Left ventricle myocardium inferior (tissue), 1 donor: ENCODE results near the gene FBN1. TPM values are rescaled to one million over a fixed set of nuclear protein-coding genes. Genes with fewer than 3 reads are reported as not detected.
A peak's percentile ranks its signal among the peaks of the same experiment; 100 is the strongest.

Source experiments
- DNase-seq: peaks from one replicate; pipeline ENCODE4 v3.0.0-alpha.2; 2020
- H3K27ac ChIP-seq: fragments of 200-600 bp; replicated peaks from 2 replicates; pipeline ENCODE4 v1.8.0; 2021
- H3K27me3 ChIP-seq: fragments of 200-600 bp; 2 replicates; pipeline ENCODE4 v1.8.0; 2021; ENCODE audit warnings: low read depth
- H3K36me3 ChIP-seq: fragments of 200-600 bp; 2 replicates; pipeline ENCODE4 v1.8.0; 2021
- H3K4me1 ChIP-seq: fragments of 200-600 bp; 2 replicates; pipeline ENCODE4 v1.8.0; 2021
- H3K4me3 ChIP-seq: fragments of 200-600 bp; 2 replicates; pipeline ENCODE4 v1.8.0; 2021; ENCODE audit warnings: mild to moderate bottlenecking, moderate library complexity
- H3K9me3 ChIP-seq: fragments of 200-600 bp; replicated peaks from 2 replicates; pipeline ENCODE4 v1.8.0; 2021
- intact Hi-C: fragments of 100-400 bp; cut with micrococcal nuclease; formaldehyde crosslinking; loops from one replicate; pipeline ENCODE4 v1.11.0; 2022
- long read RNA-seq: library from polyadenylated mRNA; unstranded; transcript quantifications from one replicate; pipeline ENCODE4 v2.0.0, GENCODE V29; 2021
- total RNA-seq: library from RNA; stranded (reverse); fragmentation: NEBNext Ultra II Directional; extraction: Animal tissue kit (Norgen Biotek cat#: 25700); gene quantifications from one replicate; pipeline ENCODE4 v1.2.1, GENCODE V29; 2021
- TF ChIP-seq, protein P1 (sequence below): fragments of 200-600 bp; IDR thresholded peaks from 2 replicates; pipeline ENCODE4 v1.8.0; 2021; ENCODE audit warnings: antibody characterized with exemption, mild to moderate bottlenecking, borderline replicate concordance
- donor health status: DM: no; HTN: yes; CAD: no; lungs with severe emphysema.

The FBN1 gene
- 45.5 TPM for total RNA-seq
- long read RNA-seq, full-length matches to known transcripts = 2 of 16 reads
- long read RNA-seq, partial matches to known transcripts = 13 of 16 reads
- long read RNA-seq, other reads (novel, unspliced or antisense) = 1 of 16 reads

DNA sequence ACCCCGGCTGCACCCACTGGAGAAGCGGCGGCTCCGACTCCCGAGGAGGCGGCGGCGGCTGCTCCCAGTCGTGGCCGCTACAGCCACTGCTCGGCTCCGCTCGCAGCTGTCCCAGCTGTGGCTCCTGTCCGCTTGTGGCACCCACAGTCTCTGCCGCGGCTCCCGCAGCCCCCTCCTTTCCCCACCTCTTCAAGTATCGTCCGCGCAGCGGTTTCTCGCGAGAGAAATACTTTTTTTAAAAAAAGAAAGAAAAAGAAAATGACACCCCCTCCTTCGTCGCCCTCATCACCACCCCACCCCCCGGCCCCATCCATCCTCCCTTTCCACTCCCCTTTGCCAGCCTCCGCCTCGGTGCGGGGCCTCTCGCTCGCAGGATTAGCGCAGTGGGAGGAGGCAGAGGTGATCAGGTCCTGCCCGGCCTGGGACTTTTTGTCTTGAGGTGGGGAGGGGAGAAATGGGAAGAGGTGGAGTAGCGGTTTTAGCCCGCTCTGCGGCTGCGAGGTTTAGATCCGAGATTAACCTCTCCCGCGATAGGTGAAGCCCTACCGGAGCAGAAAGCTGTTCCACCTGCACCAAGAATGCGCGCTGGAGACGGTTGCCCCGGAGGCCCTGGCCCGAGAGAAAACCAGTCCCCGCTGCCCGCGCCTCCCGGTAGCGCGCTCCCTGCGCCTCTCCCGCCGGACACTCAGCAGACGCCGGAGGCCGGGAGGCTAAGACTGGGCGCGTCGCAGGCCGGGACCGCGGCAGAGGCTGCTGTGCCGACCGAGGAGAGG is at the start of gene FBN1:
Gene FBN1, minus strand, starts transcription at position 152 of the 773 bp plus-strand sequence. CDS start 940 bp downstream, outside the sequence.
- Histone ChIP-seq H3K4me3 (peak within 1 kb of the TSS; percentile 97), H3K27ac (peak within 1 kb of the TSS; percentile 92), H3K27me3 (peaks cover 29% of the 10 kb centered on the region), H3K9me3 (no peaks in the 10 kb centered on the region), H3K36me3 (no peaks in the 10 kb centered on the region), H3K4me1 (peaks cover 60% of the 10 kb centered on the region)
- TF ChIP-seq, protein P1, sequence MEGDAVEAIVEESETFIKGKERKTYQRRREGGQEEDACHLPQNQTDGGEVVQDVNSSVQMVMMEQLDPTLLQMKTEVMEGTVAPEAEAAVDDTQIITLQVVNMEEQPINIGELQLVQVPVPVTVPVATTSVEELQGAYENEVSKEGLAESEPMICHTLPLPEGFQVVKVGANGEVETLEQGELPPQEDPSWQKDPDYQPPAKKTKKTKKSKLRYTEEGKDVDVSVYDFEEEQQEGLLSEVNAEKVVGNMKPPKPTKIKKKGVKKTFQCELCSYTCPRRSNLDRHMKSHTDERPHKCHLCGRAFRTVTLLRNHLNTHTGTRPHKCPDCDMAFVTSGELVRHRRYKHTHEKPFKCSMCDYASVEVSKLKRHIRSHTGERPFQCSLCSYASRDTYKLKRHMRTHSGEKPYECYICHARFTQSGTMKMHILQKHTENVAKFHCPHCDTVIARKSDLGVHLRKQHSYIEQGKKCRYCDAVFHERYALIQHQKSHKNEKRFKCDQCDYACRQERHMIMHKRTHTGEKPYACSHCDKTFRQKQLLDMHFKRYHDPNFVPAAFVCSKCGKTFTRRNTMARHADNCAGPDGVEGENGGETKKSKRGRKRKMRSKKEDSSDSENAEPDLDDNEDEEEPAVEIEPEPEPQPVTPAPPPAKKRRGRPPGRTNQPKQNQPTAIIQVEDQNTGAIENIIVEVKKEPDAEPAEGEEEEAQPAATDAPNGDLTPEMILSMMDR = no peak
- peak; percentile 71 for DNase-seq
- intact Hi-C loops = loop anchor here (10.0 kb wide), 1 partner anchor 111 kb away; no protein-coding TSS in a partner anchor

DNA sequence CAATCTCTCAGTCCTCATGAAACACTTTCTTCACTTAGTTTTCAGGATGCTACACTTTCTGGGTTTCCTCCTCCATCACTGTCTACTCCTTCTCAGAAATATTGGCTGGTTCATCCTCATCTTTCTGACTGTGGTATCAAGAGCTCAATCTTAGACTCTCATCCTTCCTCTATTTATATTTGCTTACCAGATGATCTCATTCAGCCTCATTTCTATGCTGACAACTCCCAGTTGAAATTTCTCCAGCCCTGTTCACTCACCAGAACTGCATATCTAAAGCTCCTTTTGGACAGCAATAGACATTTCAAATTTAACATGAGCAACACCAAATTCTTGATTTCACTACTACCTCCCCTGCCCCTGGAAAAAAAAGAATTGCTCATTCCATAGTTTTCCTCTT is 48.0 kb upstream of the FBN1 start:
- intact Hi-C loops = no loop called here

DNA sequence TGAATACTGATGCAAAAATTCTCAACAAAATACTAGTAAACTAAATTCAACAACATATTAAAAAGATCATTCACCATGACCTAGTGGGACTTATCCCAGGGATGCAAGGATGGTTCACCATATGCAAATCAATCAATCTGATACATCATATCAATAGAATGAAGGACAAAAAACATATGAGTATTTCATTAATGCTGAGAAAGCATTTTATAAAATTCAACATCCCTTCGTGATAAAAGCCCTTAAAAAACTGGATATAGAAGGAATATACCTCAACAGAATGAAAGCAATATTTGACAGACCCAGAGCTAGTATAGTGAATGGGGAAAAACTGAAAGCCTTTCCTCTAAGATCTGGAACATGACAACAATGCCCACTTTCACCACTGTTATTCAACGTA is 43.0 kb upstream of the FBN1 start:
- TF ChIP-seq, protein P1 = no peak
- Histone ChIP-seq H3K36me3 (no peaks in the 10 kb centered on the region), H3K4me3 (no peak overlapping the region), H3K27me3 (no peaks in the 10 kb centered on the region), H3K27ac (no peak overlapping the region), H3K9me3 (peaks cover 27% of the 10 kb centered on the region), H3K4me1 (no peaks in the 10 kb centered on the region)
- DNase-seq = no peak
- intact Hi-C loops = no loop called here

More for the DNA sequence above, 48.0 kb upstream of the FBN1 start:
- Histone ChIP-seq H3K27ac (peak overlapping the region; percentile 24), H3K4me3 (no peak overlapping the region), H3K9me3 (peaks cover 11% of the 10 kb centered on the region), H3K36me3 (no peaks in the 10 kb centered on the region), H3K27me3 (no peaks in the 10 kb centered on the region), H3K4me1 (no peaks in the 10 kb centered on the region)
- TF ChIP-seq, protein P1 = no peak
- DNase-seq = no peak

GRCh38 chr15:48683991-48684765 is 38.7 kb upstream of the FBN1 start:
- DNase-seq = no peak
- TF ChIP-seq, protein P1 = no peak
- no peaks in the 10 kb centered on the region for H3K4me1 ChIP-seq

DNA sequence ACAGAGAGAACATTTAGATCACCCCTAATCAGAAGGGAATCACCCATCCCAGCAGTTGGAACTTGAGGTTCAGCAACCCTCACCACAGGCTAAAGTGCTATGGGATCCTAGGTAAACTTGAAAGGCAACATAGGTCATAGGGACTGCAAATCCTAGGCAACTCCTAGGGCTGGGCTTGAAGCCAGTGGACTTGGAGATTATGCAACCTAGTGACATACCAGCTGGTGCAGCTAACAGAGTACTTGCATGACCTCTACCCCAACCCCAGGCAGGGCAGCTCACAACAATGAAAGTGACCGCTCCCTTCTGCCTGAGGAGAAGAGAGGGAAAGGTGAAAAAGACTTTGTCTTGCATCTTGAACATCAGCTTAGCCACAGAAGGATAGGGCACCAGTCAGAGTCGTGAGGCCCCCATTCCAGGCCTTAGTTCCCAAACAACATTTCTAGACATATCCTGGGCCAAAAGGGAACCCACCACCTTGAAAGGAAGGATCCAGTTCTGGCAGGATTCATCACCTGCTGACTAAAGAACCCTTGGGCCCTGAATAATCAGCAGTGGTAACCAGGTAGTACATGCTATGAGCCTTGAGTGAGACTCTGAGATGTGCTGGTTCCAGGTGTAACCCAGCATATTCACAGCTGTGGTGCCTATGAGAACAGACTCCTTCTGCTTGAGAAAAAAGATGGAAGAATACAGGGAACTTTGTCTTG is 37.6 kb upstream of the FBN1 start:
- Histone ChIP-seq H3K4me1 (no peaks in the 10 kb centered on the region), H3K4me3 (no peak overlapping the region), H3K27me3 (no peaks in the 10 kb centered on the region), H3K36me3 (no peaks in the 10 kb centered on the region), H3K27ac (no peak overlapping the region), H3K9me3 (peaks cover 15% of the 10 kb centered on the region)
- peak; percentile 64 for DNase-seq
- intact Hi-C loops = no loop called here
- TF ChIP-seq, protein P1 = no peak

More at GRCh38 chr15:48683991-48684765, 38.7 kb upstream of the FBN1 start:
- intact Hi-C loops = no loop called here
- H3K27me3 ChIP-seq = no peaks in the 10 kb centered on the region
- no peak overlapping the region for H3K4me3 ChIP-seq
- no peaks in the 10 kb centered on the region for H3K36me3 ChIP-seq
- peaks cover 22% of the 10 kb centered on the region for H3K9me3 ChIP-seq
- H3K27ac ChIP-seq = no peak overlapping the region
